GM10248 (cell line): Measurements from ENCODE around the gene PARD6A.

ENCODE experiments used
- CTCF ChIA-PET: fragments of 300-600 bp; sonication (Branson Sonifier 250); formaldehyde crosslinking; extraction: SDS; loops from one replicate; lab custom pipeline; 2021; ENCODE audit warnings: antibody characterized with exemption; lab: Yijun Ruan, JAX
- POLR2A ChIA-PET: fragments of 350-650 bp; sonication (Branson Sonifier 250); formaldehyde crosslinking; extraction: SDS; loops from one replicate; lab custom pipeline; 2020; ENCODE audit warnings: antibody characterized with exemption; lab: Yijun Ruan, JAX
- DNase-seq: peaks from one replicate; pipeline ENCODE4 v3.0.0; 2012; ENCODE audit errors: extremely low spot score
- TF ChIP-seq, protein P1 (sequence below): IDR thresholded peaks from 2 replicates; pipeline ENCODE4 v1.5.1; 2012; ENCODE audit warnings: mild to moderate bottlenecking, low read depth; ENCODE audit errors: extremely low read depth, missing control alignments, control extremely low read depth

The PARD6A gene

DNA sequence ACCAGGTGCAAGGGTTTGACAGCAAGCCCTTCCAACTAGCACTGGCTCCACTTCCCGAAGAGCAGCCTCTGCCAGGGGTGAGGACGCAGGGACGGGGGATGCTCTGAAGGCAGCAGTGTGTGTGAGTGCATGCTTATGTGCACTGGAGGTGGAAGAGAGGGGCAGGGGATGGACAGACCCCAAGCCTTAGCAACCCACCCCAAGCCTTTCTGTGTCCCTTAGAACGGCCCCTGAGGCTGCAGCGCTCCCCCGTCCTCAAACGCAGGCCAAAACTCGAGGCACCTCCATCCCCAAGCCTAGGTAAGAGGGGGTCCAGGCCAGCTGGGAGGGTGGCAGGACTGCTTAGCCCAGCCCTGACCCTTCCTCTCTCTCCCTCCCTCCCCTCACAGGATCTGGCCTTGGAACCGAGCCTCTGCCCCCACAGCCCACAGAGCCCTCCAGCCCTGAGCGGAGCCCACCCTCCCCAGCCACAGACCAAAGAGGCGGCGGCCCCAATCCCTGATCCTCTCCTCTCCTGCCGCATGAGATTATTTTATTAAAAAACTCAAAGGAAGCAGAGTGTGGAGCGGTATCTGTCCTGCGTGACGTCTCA is 3.6 kb upstream of the PARD6A start:
- DNase-seq: no peak
- TF ChIP-seq, protein P1, sequence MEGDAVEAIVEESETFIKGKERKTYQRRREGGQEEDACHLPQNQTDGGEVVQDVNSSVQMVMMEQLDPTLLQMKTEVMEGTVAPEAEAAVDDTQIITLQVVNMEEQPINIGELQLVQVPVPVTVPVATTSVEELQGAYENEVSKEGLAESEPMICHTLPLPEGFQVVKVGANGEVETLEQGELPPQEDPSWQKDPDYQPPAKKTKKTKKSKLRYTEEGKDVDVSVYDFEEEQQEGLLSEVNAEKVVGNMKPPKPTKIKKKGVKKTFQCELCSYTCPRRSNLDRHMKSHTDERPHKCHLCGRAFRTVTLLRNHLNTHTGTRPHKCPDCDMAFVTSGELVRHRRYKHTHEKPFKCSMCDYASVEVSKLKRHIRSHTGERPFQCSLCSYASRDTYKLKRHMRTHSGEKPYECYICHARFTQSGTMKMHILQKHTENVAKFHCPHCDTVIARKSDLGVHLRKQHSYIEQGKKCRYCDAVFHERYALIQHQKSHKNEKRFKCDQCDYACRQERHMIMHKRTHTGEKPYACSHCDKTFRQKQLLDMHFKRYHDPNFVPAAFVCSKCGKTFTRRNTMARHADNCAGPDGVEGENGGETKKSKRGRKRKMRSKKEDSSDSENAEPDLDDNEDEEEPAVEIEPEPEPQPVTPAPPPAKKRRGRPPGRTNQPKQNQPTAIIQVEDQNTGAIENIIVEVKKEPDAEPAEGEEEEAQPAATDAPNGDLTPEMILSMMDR: no peak
- ChIA-PET POLR2A (no interaction called here), CTCF (interaction anchor here (1.0 to 18.5 kb wide), 5 partner anchors 12 to 129 kb away, joined by 3 to 357 read pairs (median 53); partner anchors contain the start of genes CARMIL2, CTCF and RIPOR1)

DNA sequence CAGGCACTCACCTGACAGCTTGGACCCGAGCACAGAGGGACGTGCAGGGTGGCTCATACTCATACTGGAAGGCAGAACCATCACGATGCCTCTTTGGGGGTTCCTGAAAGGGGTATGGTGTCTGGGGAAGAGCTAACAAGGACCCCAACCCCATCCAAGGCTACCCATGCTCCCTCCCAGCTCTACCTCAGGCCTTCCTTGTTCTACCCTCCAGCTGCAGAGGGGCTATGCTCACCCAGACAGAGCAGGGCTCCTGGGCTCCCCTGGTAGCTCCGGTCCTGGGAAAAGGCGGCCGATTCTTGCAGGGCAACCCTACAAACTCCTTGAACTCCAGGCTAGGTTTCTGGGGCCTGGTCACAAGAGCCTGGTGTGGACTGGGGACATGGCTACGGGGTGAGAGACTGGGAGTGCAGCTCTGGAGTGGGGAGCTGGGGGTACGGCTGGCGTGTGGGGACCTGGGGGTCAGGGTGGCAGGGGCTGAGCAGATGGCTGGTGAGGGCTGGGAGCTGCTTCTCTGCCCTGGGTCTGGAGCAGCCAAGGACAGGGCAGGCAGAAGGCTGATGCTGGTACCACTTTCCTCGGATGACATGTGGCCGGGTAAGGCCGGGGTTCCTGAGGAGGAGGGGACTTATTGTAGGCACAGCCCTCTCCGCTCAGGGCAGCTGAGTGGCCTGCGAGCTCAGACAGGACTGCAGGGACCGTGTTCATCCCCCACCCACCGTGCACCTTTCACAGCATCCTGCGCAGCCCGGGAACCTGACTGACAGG is 2.8 kb upstream of the PARD6A start:
- POLR2A ChIA-PET: no interaction called here
- TF ChIP-seq, protein P1: no peak
- DNase-seq: no peak
- CTCF ChIA-PET: interaction anchor here (1.0 to 18.5 kb wide), 9 partner anchors 12 to 177 kb away, joined by 3 to 357 read pairs (median 12); partner anchors contain the start of genes ATP6V0D1, CARMIL2, CTCF and RIPOR1

DNA sequence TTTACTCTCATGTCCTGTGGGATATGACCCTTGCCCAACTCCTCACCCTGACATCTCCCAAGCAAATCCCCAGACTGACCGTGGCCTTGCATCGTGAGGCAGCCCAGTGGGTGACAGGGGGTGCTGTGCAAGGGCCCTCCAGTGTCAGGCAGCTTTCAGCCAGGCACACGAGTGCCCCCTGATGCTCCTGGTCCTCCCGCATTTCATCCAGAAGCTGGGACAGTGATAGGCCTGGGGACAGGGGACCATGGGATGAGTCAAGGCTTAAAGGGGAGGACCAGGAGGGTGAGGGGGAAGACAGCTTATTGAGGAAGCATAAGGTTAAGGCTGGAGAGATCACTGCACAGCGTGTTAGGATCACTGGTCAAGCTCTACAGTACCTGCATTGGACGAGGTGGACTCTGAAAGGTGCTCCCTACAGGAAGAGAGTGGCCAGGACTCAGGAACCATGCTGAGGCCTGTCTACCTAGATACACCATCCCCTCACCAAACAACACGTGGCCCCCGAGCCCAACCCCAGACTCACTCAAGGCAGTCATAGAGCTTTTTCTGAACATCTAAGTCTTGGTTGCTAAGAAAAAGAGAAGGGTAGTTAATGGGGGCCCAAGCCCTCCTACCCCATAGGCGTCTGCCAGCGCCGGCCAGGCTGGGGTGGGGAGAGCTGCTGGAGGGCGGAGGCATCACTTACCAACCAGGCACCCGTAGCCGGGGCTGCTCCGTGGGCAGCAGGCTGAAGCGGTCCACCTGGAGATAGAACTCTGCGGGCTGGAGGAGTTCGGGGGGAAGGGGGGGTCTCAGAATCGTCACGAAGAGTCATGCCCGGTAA is 1.7 kb upstream of the PARD6A start:
- ChIA-PET CTCF (interaction anchor here (0.6 to 18.5 kb wide), 9 partner anchors 11 to 565 kb away, joined by 3 to 357 read pairs (median 12); partner anchors contain the start of genes ATP6V0D1, CARMIL2, CTCF and RIPOR1), POLR2A (no interaction called here)
- TF ChIP-seq, protein P1: no peak
- DNase-seq: no peak

DNA sequence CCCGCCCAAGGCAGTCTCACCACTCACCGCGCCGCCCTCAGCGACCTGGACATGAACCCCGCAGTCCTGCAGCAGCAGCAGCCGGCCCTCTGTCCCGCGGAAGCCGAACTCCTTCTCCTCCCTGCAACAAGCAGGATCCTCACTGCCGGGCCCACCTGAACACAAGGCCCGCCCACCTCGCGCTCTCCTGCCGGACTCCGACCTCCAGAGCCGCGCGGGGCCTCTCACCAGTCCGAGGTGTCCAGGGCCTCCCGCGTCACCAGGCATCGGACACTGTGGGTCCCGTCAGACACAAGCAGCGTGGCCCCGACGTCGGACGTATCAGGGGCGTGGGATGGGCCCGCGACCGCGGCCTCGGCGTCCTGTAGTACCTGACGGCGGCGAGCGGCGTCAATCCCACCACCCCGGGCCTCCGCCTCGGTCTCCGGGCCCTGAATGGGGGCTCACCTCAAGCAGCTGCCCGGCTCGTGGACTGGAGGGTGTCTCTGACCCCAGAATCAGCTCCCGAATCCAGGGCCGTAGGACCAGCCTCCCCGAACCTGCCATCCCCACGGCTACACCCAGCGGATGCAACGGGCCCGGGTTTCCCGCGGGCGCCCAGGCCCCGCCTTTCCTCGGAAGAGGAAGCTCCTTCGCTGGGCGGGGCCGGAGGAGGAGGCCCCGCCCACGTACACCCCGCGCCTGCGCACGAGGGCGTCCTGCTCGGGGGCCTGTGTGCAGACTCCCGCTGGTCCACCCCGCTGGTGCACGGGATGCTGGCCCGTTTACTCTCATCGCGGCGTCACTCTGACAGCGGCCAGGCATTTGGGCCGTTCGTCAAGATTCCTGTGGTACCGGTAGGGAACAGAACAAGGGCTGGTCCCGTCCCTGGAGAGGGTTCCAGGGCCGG is 841 bp upstream of the PARD6A start, which contains the start of gene ACD:
TSS of gene ACD (minus strand) at position 586 of the 889 bp plus-strand sequence. CDS start at position 546, 40 bp downstream.
- ChIA-PET CTCF (interaction anchor here (0.9 to 18.5 kb wide), 8 partner anchors 10 to 179 kb away, joined by 3 to 357 read pairs (median 19); partner anchors contain the start of genes ATP6V0D1, CARMIL2, CTCF and RIPOR1), POLR2A (interaction anchor here (0.6 to 0.7 kb wide), 3 partner anchors 91 to 650 kb away, joined by 3 to 4 read pairs (median 3); no protein-coding TSS in a partner anchor)
- TF ChIP-seq, protein P1: no peak
- peak; percentile 99 for DNase-seq

DNA sequence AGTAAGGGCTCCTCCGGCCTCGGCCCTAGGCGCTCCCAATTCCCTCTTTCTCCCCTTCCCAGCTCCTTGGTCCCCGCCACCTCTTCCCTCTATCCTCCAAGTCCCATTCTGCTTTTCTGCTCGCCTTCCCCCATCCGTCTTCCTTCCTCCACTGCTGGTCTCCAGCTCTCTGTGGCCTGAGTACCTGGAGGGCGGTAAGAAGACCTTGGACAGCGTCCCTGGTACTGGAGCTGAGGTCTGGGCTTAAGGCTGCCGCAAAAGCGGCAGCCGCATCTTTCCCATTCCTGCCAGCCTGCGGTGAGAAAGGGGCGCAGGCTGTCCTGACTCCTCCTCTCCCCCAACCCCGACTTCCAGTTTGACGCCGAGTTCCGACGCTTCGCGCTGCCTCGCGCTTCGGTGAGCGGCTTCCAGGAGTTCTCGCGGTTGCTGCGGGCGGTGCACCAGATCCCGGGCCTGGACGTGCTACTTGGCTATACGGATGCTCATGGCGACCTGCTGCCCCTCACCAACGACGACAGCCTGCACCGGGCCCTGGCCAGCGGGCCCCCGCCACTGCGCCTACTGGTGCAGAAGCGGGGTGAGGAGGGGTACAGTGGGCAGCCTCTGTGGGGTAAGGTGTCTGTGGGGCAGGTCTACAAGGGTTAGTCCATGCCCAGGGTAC is 471 bp downstream of the PARD6A start:
- CTCF ChIA-PET: interaction anchor here (1.6 to 18.5 kb wide), 6 partner anchors 9 to 180 kb away, joined by 3 to 357 read pairs (median 71); partner anchors contain the start of genes ATP6V0D1, CARMIL2 and RIPOR1
- POLR2A ChIA-PET: no interaction called here
- DNase-seq: no peak
- TF ChIP-seq, protein P1: no peak
